Pancreas (tissue), 10 donors: ENCODE measurements around the gene GALC. TPM values are rescaled to one million over a fixed set of nuclear protein-coding genes. Genes with fewer than 3 reads are reported as not detected.
A peak's percentile ranks its signal among the peaks of the same experiment; 100 is the strongest.

Experiments
- ATAC-seq, 4 donors: fragments of 200-7000 bp; cut with Tn5 transposase; one replicate each; pipeline versions ENCODE4 v1.8.0 to v1.9.1; 2020; ENCODE audit warnings: mild to moderate bottlenecking in 4 of 4, moderate library complexity in 4 of 4
- DNase-seq, 6 donors: peaks; one replicate each; pipeline ENCODE4 v3.0.0-alpha.2; 2020
- FAIRE-seq: peaks from 2 replicates; lab custom pipeline; 2012; peaks lifted over from hg19 to GRCh38; lab: Jason Lieb, UNC
- H3K27ac ChIP-seq, 4 donors: fragments of 200-600 bp; sonication (generic); 1 replicate in 3 of 4; 2 replicates in 1 of 4; pipeline versions ENCODE4 v1.5.0 to v1.8.0; 2020
- H3K27me3 ChIP-seq, 4 donors: fragments of 200-600 bp; one replicate each; pipeline ENCODE4 v1.8.0; 2021
- H3K36me3 ChIP-seq, 3 donors: fragments of 200-600 bp; sonication (generic) in 1 of 3; one replicate each; pipeline versions ENCODE4 v1.5.0 to v1.8.0; 2020 to 2021
- H3K4me1 ChIP-seq, 3 donors: fragments of 200-600 bp; one replicate each; pipeline ENCODE4 v1.8.0; 2021
- H3K4me3 ChIP-seq, 4 donors: fragments of 200-600 bp; sonication (generic) in 2 of 4; one replicate each; pipeline versions ENCODE4 v1.5.0 to v1.8.0; 2020 to 2021
- H3K9me3 ChIP-seq, 4 donors: fragments of 200-600 bp; one replicate each; pipeline ENCODE4 v1.8.0; 2021
- CTCF ChIP-seq, 4 donors: fragments of 200-600 bp; sonication (generic) in 3 of 4; IDR thresholded peaks; one replicate each; pipeline versions ENCODE4 v1.5.0 to v1.8.0; 2021; ENCODE audit warnings: antibody characterized with exemption in 4 of 4
- WGBS, 2 donors: extraction: QIAGEN DNeasy Blood & Tissue Kit; methylation state at CpG; one replicate each; pipeline ENCODE4 v1.1.7; 2013; 5-methylcytosine and 5-hydroxymethylcytosine counted together
- intact Hi-C, 3 donors: fragments of 100-400 bp; cut with DNase I; formaldehyde crosslinking; loops; one replicate each; pipeline versions ENCODE4 v1.11.1 to v1.14.2; 2022
- polyA plus RNA-seq, 2 donors: library from polyadenylated mRNA; stranded (reverse); fragments of 200-250 nt; gene quantifications; one replicate each; pipeline ENCODE4 v1.2.3, GENCODE V29; 2013
- total RNA-seq, 6 donors: library from RNA; stranded (reverse); fragmentation: NEBNext Ultra II Directional in 4 of 6; extraction: Animal tissue kit (Norgen Biotek cat#: 25700) in 4 of 6; gene quantifications; one replicate each; pipeline versions ENCODE4 v1.2.1 to v1.2.4, GENCODE V29; 2021 to 2023
- donor health status: healthy with polysubstance abuse.
- donor health status: DM: no; HTN: no; CAD: no; lungs with moderate emphysema.
- donor health status: DM: no; HTN: no; CAD: no.
- donor health status: control.
- donor health status: control.
- donor health status: Bipolar disorder and iron deficiency.
- donor health status: DM: yes; HTN: yes; CAD: no.
- donor health status: DM: no; HTN: no; CAD: no.
- donor health status: DM: no; HTN: no; CAD: no.
- donor health status: DM: yes; HTN: yes; CAD: no.

GALC gene
- total RNA-seq (10 to 100 TPM in 3 of 6 donors, 1 to 10 TPM in 3; 8.1 to 17.6 (median 11.8) TPM), polyA plus RNA-seq (1 to 10 TPM; 5.3 to 9.9 TPM)

- Histone ChIP-seq H3K4me3 (peak within 1 kb of the TSS; percentile 68 to 86 (median 79)), H3K36me3 (no peaks in the 10 kb centered on the region), H3K27me3 (no peaks in the 10 kb centered on the region), H3K4me1 (peaks cover 0 to 15% (median 4%) of the 10 kb centered on the region in 3 donors), H3K27ac (peak within 1 kb of the TSS; percentile 79 to 97 (median 92)), H3K9me3 (no peaks in the 10 kb centered on the region)
- intact Hi-C loops: no loop called here
- no peak for FAIRE-seq
- 2% methylated on average over 55 to 83 of the region's 83 CpGs for WGBS, 2 donors
- ATAC-seq: peak; percentile 91 to 97 (median 96)
- peak; percentile 92 to 97 (median 94) for DNase-seq
- no peak for TF ChIP-seq CTCF (IDR thresholded peaks at IDR 0.05)
These were observed at the start of gene GALC for GRCh38 chr14:87992718-87993628. Gene GALC, minus strand, starts transcription at chr14:87993182. Its CDS starts 18 bp downstream, at chr14:87993164.

GRCh38 chr14:88040146-88040545, 47.2 kb upstream of the GALC start:
- no peak for FAIRE-seq
- TF ChIP-seq CTCF (IDR thresholded peaks at IDR 0.05): no peak
- ATAC-seq: no peak
- intact Hi-C loops: no loop called here
- H3K9me3 ChIP-seq: no peaks in the 10 kb centered on the region
- DNase-seq: no peak
- H3K4me1 ChIP-seq: peaks cover 0 to 16% (median 5%) of the 10 kb centered on the region in 3 donors
- H3K27me3 ChIP-seq: no peaks in the 10 kb centered on the region
- 52 to 75% methylated on average over 1 of the region's 1 CpG for WGBS, 2 donors
- H3K4me3 ChIP-seq: no peak overlapping the region
- no peak overlapping the region for H3K27ac ChIP-seq
- H3K36me3 ChIP-seq: no peaks in the 10 kb centered on the region

- FAIRE-seq (no peak), DNase-seq (no peak), ATAC-seq (no peak)
- H3K4me1 ChIP-seq: peaks cover 0 to 8% (median 5%) of the 10 kb centered on the region in 3 donors
- no peak overlapping the region for H3K27ac ChIP-seq
- H3K4me3 ChIP-seq: no peak overlapping the region
- H3K36me3 ChIP-seq: no peaks in the 10 kb centered on the region
- H3K27me3 ChIP-seq: no peaks in the 10 kb centered on the region
- H3K9me3 ChIP-seq: no peaks in the 10 kb centered on the region
- TF ChIP-seq CTCF (IDR thresholded peaks at IDR 0.05): no peak
- intact Hi-C loops: no loop called here
- WGBS, 2 donors: 57 to 59% methylated on average over 3 of the region's 3 CpGs
These were observed 46.2 kb upstream of the GALC start for GRCh38 chr14:88039197-88039596.

- DNase-seq (no peak), FAIRE-seq (no peak), ATAC-seq (no peak)
- TF ChIP-seq CTCF (IDR thresholded peaks at IDR 0.05): no peak
- 71 to 74% methylated on average over 1 of the region's 1 CpG for WGBS, 2 donors
- Histone ChIP-seq H3K4me3 (no peak overlapping the region), H3K27me3 (no peaks in the 10 kb centered on the region), H3K36me3 (no peaks in the 10 kb centered on the region), H3K27ac (no peak overlapping the region), H3K9me3 (no peaks in the 10 kb centered on the region), H3K4me1 (no peaks in the 10 kb centered on the region)
- intact Hi-C loops: no loop called here
These were observed 44.3 kb upstream of the GALC start for GRCh38 chr14:88037325-88037724.

GRCh38 chr14:88036422-88036821, 43.4 kb upstream of the GALC start:
- no peak for TF ChIP-seq CTCF (IDR thresholded peaks at IDR 0.05)
- Histone ChIP-seq H3K4me1 (no peaks in the 10 kb centered on the region), H3K36me3 (no peaks in the 10 kb centered on the region), H3K27me3 (no peaks in the 10 kb centered on the region), H3K27ac (no peak overlapping the region), H3K4me3 (no peak overlapping the region), H3K9me3 (no peaks in the 10 kb centered on the region)
- intact Hi-C loops: no loop called here
- WGBS, 2 donors: 85 to 90% methylated on average over 2 of the region's 2 CpGs
- ATAC-seq (no peak), FAIRE-seq (no peak), DNase-seq (no peak)
